HepG2 (cell line): ENCODE data around the gene INHA. TPM values are rescaled to one million over a fixed set of nuclear protein-coding genes. Genes with fewer than 3 reads are reported as not detected.
A peak's percentile ranks its signal among the peaks of the same experiment; 100 is the strongest.

Experiments used
- ATAC-seq: fragments of 200-7000 bp; cut with Tn5 transposase; 3 replicates; pipeline ENCODE4 v1.9.1; 2020; ENCODE audit warnings: mild to moderate bottlenecking, moderate library complexity
- BruUV-seq: library from RNA; stranded (reverse); fragments of 400-500 nt; replicated peaks from 2 replicates; lab custom pipeline; 2021; lab: Mats Ljungman, UMichigan
- CTCF ChIA-PET: fragments of 300-600 bp; formaldehyde crosslinking; extraction: SDS; loops from one replicate; lab custom pipeline; 2021; ENCODE audit warnings: low total read pairs, inconsistent platforms, low intra/inter-chr PET ratio; lab: Yijun Ruan, JAX
- POLR2A ChIA-PET: fragments of 350-600 bp; sonication (Branson Sonifier 250); formaldehyde crosslinking; loops from one replicate; lab custom pipeline; 2020; ENCODE audit warnings: antibody characterized with exemption, inconsistent platforms; lab: Yijun Ruan, JAX
- DNase-seq: peaks from one replicate; pipeline ENCODE4 v3.0.0-alpha.2; 2015; ENCODE audit warnings: low spot score
- FAIRE-seq: peaks from 3 replicates; lab custom pipeline; 2011; peaks lifted over from hg19 to GRCh38; lab: Jason Lieb, UNC
- H2AFZ ChIP-seq: one replicate; pipeline ENCODE4 v1.6.1; 2011; ENCODE audit warnings: low read length, inconsistent platforms
- H3K27ac ChIP-seq: fragments of 300-600 bp; 3 replicates; pipeline ENCODE4 v1.8.0; 2011; ENCODE audit warnings: mixed run types, mild to moderate bottlenecking, mixed read lengths, low read length, inconsistent platforms; ENCODE audit not compliant: insufficient read depth; ENCODE audit errors: extremely low read length
- H3K27me3 ChIP-seq, 2 experiments: fragments of 200-600 bp in 1 of 2; 2 replicates in 1 of 2; 3 replicates in 1 of 2; pipeline versions ENCODE4 v1.6.0 to v1.8.0; 2011; ENCODE audit warnings: low read length in 2 of 2, mild to moderate bottlenecking in 2 of 2, moderate library complexity in 2 of 2, inconsistent platforms in 1 of 2; ENCODE audit not compliant: insufficient read depth in 2 of 2, control insufficient read depth in 1 of 2
- H3K36me3 ChIP-seq, 2 experiments: fragments of 200-600 bp in 1 of 2; replicated peaks in 1 of 2; 2 replicates in 1 of 2; 3 replicates in 1 of 2; pipeline versions ENCODE4 v1.5.1 to v1.8.0; 2011; ENCODE audit warnings: low read length in 2 of 2, inconsistent platforms in 1 of 2; ENCODE audit not compliant: insufficient read depth in 2 of 2, control insufficient read depth in 1 of 2
- H3K4me1 ChIP-seq: 2 replicates; pipeline ENCODE4 v1.5.1; 2012; ENCODE audit warnings: low read length, inconsistent platforms; ENCODE audit not compliant: insufficient read depth
- H3K4me2 ChIP-seq: 2 replicates; pipeline ENCODE4 v1.6.0; 2011; ENCODE audit warnings: low read depth, low read length, inconsistent platforms
- H3K4me3 ChIP-seq, 3 experiments: fragments of 200-600 bp in 1 of 3; sonication (generic), shearing (Covaris generic) in 1 of 3; replicated peaks in 1 of 3; 2 replicates each; pipeline ENCODE4 v1.5.1; 2011 to 2016; ENCODE audit warnings: low read length in 3 of 3, inconsistent platforms in 2 of 3, low read depth in 2 of 3, mild to moderate bottlenecking in 2 of 3, control low read depth in 1 of 3, mixed read lengths in 1 of 3; ENCODE audit not compliant: insufficient read depth in 1 of 3
- H3K79me2 ChIP-seq: one replicate; pipeline ENCODE4 v1.6.1; 2011; ENCODE audit warnings: low read length, inconsistent platforms; ENCODE audit not compliant: insufficient read depth
- H3K9ac ChIP-seq: 2 replicates; pipeline ENCODE4 v1.6.0; 2011; ENCODE audit warnings: mild to moderate bottlenecking, low read depth, low read length, inconsistent platforms; ENCODE audit not compliant: insufficient read depth
- H3K9me3 ChIP-seq: 2 replicates; pipeline ENCODE4 v1.5.1; 2012; ENCODE audit warnings: mild to moderate bottlenecking, low read length
- H4K20me1 ChIP-seq: 2 replicates; pipeline ENCODE4 v1.6.0; 2011; ENCODE audit warnings: inconsistent platforms, mild to moderate bottlenecking, low read length, moderate library complexity; ENCODE audit not compliant: insufficient read depth
- CENPX ChIP-seq: sonication (generic); formaldehyde crosslinking; IDR thresholded peaks from 2 replicates; pipeline ENCODE4 v1.9.0; 2021; ENCODE audit warnings: mild to moderate bottlenecking, missing genetic modification reagents, moderate library complexity
- CTCF ChIP-seq: sonication (generic); formaldehyde crosslinking; IDR thresholded peaks from 2 replicates; pipeline ENCODE4 v1.5.0; 2020; ENCODE audit warnings: mild to moderate bottlenecking, missing genetic modification reagents, moderate library complexity
- ERF ChIP-seq: IDR thresholded peaks from 2 replicates; pipeline ENCODE4 v1.6.1; 2018; ENCODE audit warnings: missing biosample characterization, missing genetic modification reagents
- FIP1L1 ChIP-seq: fragments of 200-400 bp; formaldehyde crosslinking; IDR thresholded peaks from 2 replicates; pipeline ENCODE4 v1.6.1; 2018; ENCODE audit warnings: low read depth, mild to moderate bottlenecking, low read length, moderate library complexity, borderline replicate concordance; ENCODE audit not compliant: insufficient read depth
- HNRNPLL ChIP-seq: fragments of 200-400 bp; formaldehyde crosslinking; IDR thresholded peaks from 2 replicates; pipeline ENCODE4 v1.6.1; 2017; ENCODE audit warnings: mild to moderate bottlenecking, low read depth, low read length; ENCODE audit not compliant: poor library complexity, severe bottlenecking
- KDM2A ChIP-seq: sonication (generic); formaldehyde crosslinking; IDR thresholded peaks from 2 replicates; pipeline ENCODE4 v1.4.0; 2020; ENCODE audit warnings: low read depth, missing genetic modification reagents, borderline replicate concordance
- KMT2A ChIP-seq: sonication (generic); formaldehyde crosslinking; IDR thresholded peaks from 2 replicates; pipeline ENCODE4 v1.4.0; 2020; ENCODE audit warnings: missing genetic modification reagents
- POLR2AphosphoS5 ChIP-seq: IDR thresholded peaks from 2 replicates; pipeline ENCODE4 v1.6.1; 2012; ENCODE audit warnings: low read depth, low read length
- SALL1 ChIP-seq: sonication (generic); formaldehyde crosslinking; IDR thresholded peaks from 2 replicates; pipeline ENCODE4 v1.8.0; 2022; ENCODE audit warnings: mild to moderate bottlenecking, missing genetic modification reagents
- ZFP37 ChIP-seq: sonication (generic); formaldehyde crosslinking; IDR thresholded peaks from 2 replicates; pipeline ENCODE4 v1.4.0; 2020; ENCODE audit warnings: missing genetic modification reagents, borderline replicate concordance
- ZNF143 ChIP-seq: sonication (generic); formaldehyde crosslinking; IDR thresholded peaks from 2 replicates; pipeline ENCODE4 v1.4.0; 2020; ENCODE audit warnings: missing genetic modification reagents
- ZNF280B ChIP-seq: sonication (generic); formaldehyde crosslinking; IDR thresholded peaks from 2 replicates; pipeline ENCODE4 v1.5.0; 2020; ENCODE audit warnings: missing genetic modification reagents, mild to moderate bottlenecking, borderline replicate concordance
- ZNF350 ChIP-seq: sonication (generic); formaldehyde crosslinking; IDR thresholded peaks from 2 replicates; pipeline ENCODE4 v1.4.0; 2020; ENCODE audit warnings: mild to moderate bottlenecking, low read depth, missing genetic modification reagents, borderline replicate concordance
- ZNF557 ChIP-seq: sonication (generic); formaldehyde crosslinking; IDR thresholded peaks from 2 replicates; pipeline ENCODE4 v1.4.0; 2020; ENCODE audit warnings: missing genetic modification reagents
- ZNF740 ChIP-seq: sonication (generic); formaldehyde crosslinking; IDR thresholded peaks from 2 replicates; pipeline ENCODE4 v1.4.0; 2020; ENCODE audit warnings: missing genetic modification reagents
- ZNF776 ChIP-seq: sonication (generic); formaldehyde crosslinking; IDR thresholded peaks from 2 replicates; pipeline ENCODE4 v1.4.0; 2020; ENCODE audit warnings: mild to moderate bottlenecking, missing genetic modification reagents
- ZUFSP ChIP-seq: sonication (generic); formaldehyde crosslinking; IDR thresholded peaks from 2 replicates; pipeline ENCODE4 v1.9.0; 2021; ENCODE audit warnings: missing genetic modification reagents, mild to moderate bottlenecking, borderline replicate concordance
- WGBS: methylation state at CpG from one replicate; pipeline ENCODE4 v1.1.6; 2017; ENCODE audit warnings: low lambda C conversion rate; 5-methylcytosine and 5-hydroxymethylcytosine counted together
- in situ Hi-C: cut with HindIII; loops from 2 replicates; pipeline ENCODE4 v1.10.0; 2017; ENCODE audit warnings: low pct_unique_long_range_greater_than_20kb; ENCODE audit not compliant: extremely low pct_ligation_motif_present
- intact Hi-C: fragments of 100-400 bp; cut with micrococcal nuclease; formaldehyde crosslinking; loops from one replicate; pipeline ENCODE4 v1.10.0; 2022; ENCODE audit not compliant: unreplicated experiment
- polyA plus RNA-seq, 8 experiments: library from polyadenylated mRNA; depleted of rRNA in 3 of 8; stranded (reverse) in 7 of 8; unstranded in 1 of 8; fragments of >200 nt; fragmentation: Illumina TruSeq in 4 of 8; extraction: Trizol in 4 of 8; gene quantifications; 2 replicates each; pipeline versions ENCODE4 v1.2.1 to v1.2.3, GENCODE V29; 2011 to 2016; ENCODE audit warnings: low read depth in 4 of 8, missing spikeins in 1 of 8, mixed read lengths in 1 of 8; ENCODE audit not compliant: insufficient read depth in 1 of 8
- total RNA-seq, 5 experiments: library from RNA; depleted of rRNA; stranded (reverse); fragments of >200 nt; fragmentation: Illumina TruSeq; extraction: Trizol; gene quantifications; 2 replicates each; pipeline ENCODE4 v1.2.3, GENCODE V29; 2016; ENCODE audit warnings: low read depth in 1 of 5

INHA gene
- total and polyA plus RNA-seq, 2 of the 13 experiments (the other 11 are each of a cell fraction or from before 2014, with no cell fraction given): 4.1 to 15.2 TPM

GRCh38 chr2:219560037-219560892, 11.8 kb upstream of the INHA start:
- intact Hi-C loops (loop anchor here (2.0 to 5.0 kb wide), 2 partner anchors 19 to 37 kb away; partner anchors contain the start of gene STK11IP), in situ Hi-C loops (loop anchor here (5.0 kb wide), 1 partner anchor 37 kb away; the partner anchor contains the start of gene STK11IP)
- no peak overlapping the region for H3K4me3 ChIP-seq
- no peaks in the 10 kb centered on the region for H3K27me3 ChIP-seq
- H3K4me2 ChIP-seq: no peak overlapping the region
- DNase-seq (no peak), ATAC-seq (peak; percentile 18), FAIRE-seq (peak; percentile 21)
- no peaks in the 10 kb centered on the region for H3K79me2 ChIP-seq
- WGBS: 50% methylated on average over 6 of the region's 8 CpGs
- no peaks in the 10 kb centered on the region for H3K9me3 ChIP-seq
- H3K27ac ChIP-seq: no peak overlapping the region
- no peaks in the 10 kb centered on the region for H4K20me1 ChIP-seq
- ChIA-PET CTCF (interaction anchor here (2.7 to 3.7 kb wide), 2 partner anchors 19 to 82 kb away, joined by 19 to 28 read pairs; no protein-coding TSS in a partner anchor), POLR2A (interaction anchor here (0.9 to 4.2 kb wide), 10 partner anchors 8 to 61 kb away, joined by 3 to 45 read pairs (median 6); partner anchors contain the start of genes CHPF, GMPPA, INHA and OBSL1)
- H3K36me3 ChIP-seq: peaks cover 15 to 25% of the 10 kb centered on the region in 2 experiments; a peak in 4 of 5 replicates
- H2AFZ ChIP-seq: no peak overlapping the region
- no TSS peak for BruUV-seq
- H3K4me1 ChIP-seq: peaks cover 35% of the 10 kb centered on the region
- H3K9ac ChIP-seq: no peak overlapping the region
- TF ChIP-seq CTCF (CRISPR knock-in tag) (peak; percentile 62), ZFP37 (CRISPR knock-in tag) (no peak), ZNF143 (CRISPR knock-in tag) (no peak), ZNF280B (peak; percentile 9; the same call in 1 of the 2 replicates), FIP1L1 (no peak), ZNF776 (CRISPR knock-in tag) (0 out of 2 replicates have a peak, but pooled peaks have one; percentile 12), ZNF740 (CRISPR knock-in tag) (0 out of 2 replicates have a peak, but pooled peaks have one; percentile 66), SALL1 (CRISPR knock-in tag) (peak; percentile 14; the same call in 1 of the 2 replicates), ZUFSP (CRISPR knock-in tag) (no peak), KMT2A (0 out of 2 replicates have a peak, but pooled peaks have one; percentile 10), POLR2AphosphoS5 (peak; percentile 51; the same call in 1 of the 2 replicates), CENPX (CRISPR knock-in tag) (no peak), HNRNPLL (no peak), KDM2A (CRISPR knock-in tag) (0 out of 2 replicates have a peak, but pooled peaks have one; percentile 4), ERF (no peak), ZNF557 (no peak), ZNF350 (CRISPR knock-in tag) (no peak)
